Measurements from ENCODE around the gene ETV7.

Gene ETV7

GRCh38 chr6:36371211-36371610 lies 16.3 kb downstream of the ETV7 start:
- Histone ChIP-seq H3K36me3 (ENCODE audit: low read depth) (no peaks in the 10 kb centered on the region), H3K4me3 (ENCODE audit: severe bottlenecking) (no peak overlapping the region), H3K27ac (ENCODE audit: poor library complexity, severe bottlenecking) (no peak overlapping the region), H3K27me3 (ENCODE audit: insufficient read depth, poor library complexity, severe bottlenecking) (no peaks in the 10 kb centered on the region), H3K4me1 (ENCODE audit: insufficient read depth, poor library complexity, severe bottlenecking) (no peaks in the 10 kb centered on the region), H3K9me3 (ENCODE audit: severe bottlenecking) (no peaks in the 10 kb centered on the region)
- ATAC-seq (ENCODE audit: low read depth) (no peak), DNase-seq (ENCODE audit: low spot score) (no peak)
- TF ChIP-seq CTCF (IDR thresholded peaks at IDR 0.05; ENCODE audit: poor library complexity, severe bottlenecking), result no peak

GRCh38 chr6:36370638-36371037 lies 16.8 kb downstream of the ETV7 start:
- Histone ChIP-seq H3K4me1 (ENCODE audit: insufficient read depth, poor library complexity, severe bottlenecking) (no peaks in the 10 kb centered on the region), H3K4me3 (ENCODE audit: severe bottlenecking) (no peak overlapping the region), H3K27ac (ENCODE audit: poor library complexity, severe bottlenecking) (no peak overlapping the region), H3K9me3 (ENCODE audit: severe bottlenecking) (no peaks in the 10 kb centered on the region), H3K27me3 (ENCODE audit: insufficient read depth, poor library complexity, severe bottlenecking) (no peaks in the 10 kb centered on the region), H3K36me3 (ENCODE audit: low read depth) (no peaks in the 10 kb centered on the region)
- ATAC-seq (ENCODE audit: low read depth) (no peak), DNase-seq (ENCODE audit: low spot score) (no peak)
- TF ChIP-seq CTCF (IDR thresholded peaks at IDR 0.05; ENCODE audit: poor library complexity, severe bottlenecking), result no peak

- Histone ChIP-seq H3K27me3 (ENCODE audit: insufficient read depth, poor library complexity, severe bottlenecking) (no peaks in the 10 kb centered on the region), H3K9me3 (ENCODE audit: severe bottlenecking) (no peaks in the 10 kb centered on the region), H3K4me1 (ENCODE audit: insufficient read depth, poor library complexity, severe bottlenecking) (no peaks in the 10 kb centered on the region), H3K27ac (ENCODE audit: poor library complexity, severe bottlenecking) (no peak overlapping the region), H3K4me3 (ENCODE audit: severe bottlenecking) (no peak overlapping the region), H3K36me3 (ENCODE audit: low read depth) (no peaks in the 10 kb centered on the region)
- no peak for DNase-seq (ENCODE audit: low spot score)
- TF ChIP-seq CTCF (IDR thresholded peaks at IDR 0.05; ENCODE audit: poor library complexity, severe bottlenecking), result no peak
- ATAC-seq (ENCODE audit: low read depth), result peak; percentile 60; the same call in 1 of the 3 replicates
Observed at GRCh38 chr6:36368921-36369865, 18.3 kb downstream of the ETV7 start.

- H3K4me1 ChIP-seq (ENCODE audit: insufficient read depth, poor library complexity, severe bottlenecking), result no peaks in the 10 kb centered on the region
- no peak overlapping the region for H3K27ac ChIP-seq (ENCODE audit: poor library complexity, severe bottlenecking)
- no peaks in the 10 kb centered on the region for H3K36me3 ChIP-seq (ENCODE audit: low read depth)
- no peaks in the 10 kb centered on the region for H3K9me3 ChIP-seq (ENCODE audit: severe bottlenecking)
- no peak for TF ChIP-seq CTCF (IDR thresholded peaks at IDR 0.05; ENCODE audit: poor library complexity, severe bottlenecking)
- ATAC-seq (ENCODE audit: low read depth), result no peak
- H3K27me3 ChIP-seq (ENCODE audit: insufficient read depth, poor library complexity, severe bottlenecking), result no peaks in the 10 kb centered on the region
- DNase-seq (ENCODE audit: low spot score), result no peak
- no peak overlapping the region for H3K4me3 ChIP-seq (ENCODE audit: severe bottlenecking)
Observed at GRCh38 chr6:36368421-36368820, 19.0 kb downstream of the ETV7 start.

- ATAC-seq (ENCODE audit: low read depth), result no peak
Observed at GRCh38 chr6:36367743-36368142, 19.7 kb downstream of the ETV7 start.

More at GRCh38 chr6:36367743-36368142, 19.7 kb downstream of the ETV7 start:
- no peaks in the 10 kb centered on the region for H3K9me3 ChIP-seq (ENCODE audit: severe bottlenecking)
- H3K27ac ChIP-seq (ENCODE audit: poor library complexity, severe bottlenecking), result no peak overlapping the region
- no peaks in the 10 kb centered on the region for H3K27me3 ChIP-seq (ENCODE audit: insufficient read depth, poor library complexity, severe bottlenecking)
- H3K4me3 ChIP-seq (ENCODE audit: severe bottlenecking), result no peak overlapping the region
- no peaks in the 10 kb centered on the region for H3K36me3 ChIP-seq (ENCODE audit: low read depth)
- H3K4me1 ChIP-seq (ENCODE audit: insufficient read depth, poor library complexity, severe bottlenecking), result no peaks in the 10 kb centered on the region
- no peak for DNase-seq (ENCODE audit: low spot score)
- TF ChIP-seq CTCF (IDR thresholded peaks at IDR 0.05; ENCODE audit: poor library complexity, severe bottlenecking), result no peak
